IMR-90 (cell line): ENCODE data around the gene RFTN1. TPM values are rescaled to one million over a fixed set of nuclear protein-coding genes. Genes with fewer than 3 reads are reported as not detected.

Source experiments
- ATAC-seq: fragments of 200-7000 bp; cut with Tn5 transposase; 2 replicates; pipeline ENCODE4 v1.9.1; 2020; ENCODE audit warnings: low read depth, mild to moderate bottlenecking, moderate library complexity
- BruUV-seq: library from RNA; stranded (reverse); fragments of 400-500 nt; replicated peaks from 2 replicates; lab custom pipeline; 2021; lab: Mats Ljungman, UMichigan
- CTCF ChIA-PET: fragments of 300-600 bp; formaldehyde crosslinking; extraction: SDS; loops from one replicate; lab custom pipeline; 2021; ENCODE audit warnings: antibody characterized with exemption; lab: Yijun Ruan, JAX
- POLR2A ChIA-PET: fragments of 300-600 bp; sonication (Branson Sonifier 250); formaldehyde crosslinking; loops from one replicate; lab custom pipeline; 2022; ENCODE audit warnings: antibody characterized with exemption; ENCODE audit not compliant: unreplicated experiment; lab: Charles Lee
- DNase-seq: peaks from one replicate; pipeline ENCODE4 v3.0.0; 2013
- H2AFZ ChIP-seq: replicated peaks from 2 replicates; pipeline ENCODE3; 2013; ENCODE audit warnings: low read length, mild to moderate bottlenecking; ENCODE audit not compliant: poor library complexity
- H2AK5ac ChIP-seq: 2 replicates; pipeline ENCODE4 v1.6.1; 2013; ENCODE audit warnings: low read depth, low read length, inconsistent platforms
- H2AK9ac ChIP-seq: replicated peaks from 2 replicates; pipeline ENCODE3; 2013; ENCODE audit warnings: mild to moderate bottlenecking, low read depth, low read length, moderate library complexity; ENCODE audit not compliant: poor library complexity
- H2BK120ac ChIP-seq: 2 replicates; pipeline ENCODE4 v1.6.1; 2013; ENCODE audit warnings: low read depth, low read length, inconsistent platforms
- H2BK15ac ChIP-seq: 3 replicates; pipeline ENCODE4 v1.6.1; 2013; ENCODE audit warnings: low read depth, low read length, inconsistent platforms
- H2BK20ac ChIP-seq: 2 replicates; pipeline ENCODE4 v1.6.1; 2013; ENCODE audit warnings: low read depth, mild to moderate bottlenecking, inconsistent platforms, low read length, moderate library complexity
- H2BK5ac ChIP-seq: 2 replicates; pipeline ENCODE4 v1.6.1; 2013; ENCODE audit warnings: mild to moderate bottlenecking, low read depth, low read length, inconsistent platforms; ENCODE audit not compliant: poor library complexity, severe bottlenecking
- H3K14ac ChIP-seq: replicated peaks from 2 replicates; pipeline ENCODE4 v1.6.1; 2013; ENCODE audit warnings: low read depth, low read length, inconsistent platforms
- H3K18ac ChIP-seq: 2 replicates; pipeline ENCODE4 v1.6.1; 2013; ENCODE audit warnings: low read depth, low read length, control low read depth
- H3K23ac ChIP-seq: 2 replicates; pipeline ENCODE4 v1.6.1; 2013; ENCODE audit warnings: low read depth, low read length, inconsistent platforms
- H3K27ac ChIP-seq: 2 replicates; pipeline ENCODE4 v1.5.1; 2013; ENCODE audit warnings: mild to moderate bottlenecking, control low read depth, low read length; ENCODE audit not compliant: insufficient read depth
- H3K27me3 ChIP-seq: 2 replicates; pipeline ENCODE4 v1.6.1; 2013; ENCODE audit warnings: low read length; ENCODE audit not compliant: control insufficient read depth, insufficient read depth
- H3K36me3 ChIP-seq: 2 replicates; pipeline ENCODE4 v1.6.1; 2013; ENCODE audit warnings: low read length, mixed read lengths; ENCODE audit not compliant: control insufficient read depth, insufficient read depth
- H3K4ac ChIP-seq: 2 replicates; pipeline ENCODE4 v1.6.1; 2013; ENCODE audit warnings: low read depth, low read length, inconsistent platforms
- H3K4me1 ChIP-seq: 2 replicates; pipeline ENCODE4 v1.6.1; 2013; ENCODE audit warnings: low read length, mixed read lengths; ENCODE audit not compliant: control insufficient read depth, insufficient read depth
- H3K4me2 ChIP-seq: 2 replicates; pipeline ENCODE4 v1.6.1; 2013; ENCODE audit warnings: low read depth, mild to moderate bottlenecking, control low read depth, low read length, moderate library complexity
- H3K4me3 ChIP-seq: 2 replicates; pipeline ENCODE4 v1.5.1; 2013; ENCODE audit warnings: low read depth, mild to moderate bottlenecking, control low read depth, low read length, moderate library complexity; ENCODE audit not compliant: insufficient read depth
- H3K56ac ChIP-seq: 2 replicates; pipeline ENCODE4 v1.6.1; 2013; ENCODE audit warnings: low read length, inconsistent platforms; ENCODE audit not compliant: insufficient read depth; ENCODE audit errors: extremely low read depth
- H3K79me1 ChIP-seq, 2 experiments: 2 replicates each; pipeline ENCODE4 v1.6.1; 2013; ENCODE audit warnings: low read length in 2 of 2, inconsistent platforms in 1 of 2, low read depth in 1 of 2
- H3K9ac ChIP-seq: 2 replicates; pipeline ENCODE4 v1.6.1; 2013; ENCODE audit warnings: low read depth, low read length, control low read depth
- H3K9me1 ChIP-seq: 2 replicates; pipeline ENCODE4 v1.6.1; 2013; ENCODE audit warnings: low read length, inconsistent platforms; ENCODE audit not compliant: insufficient read depth
- H3K9me3 ChIP-seq: 2 replicates; pipeline ENCODE4 v1.6.1; 2013; ENCODE audit warnings: low read length; ENCODE audit not compliant: control insufficient read depth, insufficient read depth
- H4K20me1 ChIP-seq: 2 replicates; pipeline ENCODE4 v1.6.1; 2013; ENCODE audit warnings: low read length, inconsistent platforms; ENCODE audit not compliant: insufficient read depth
- H4K5ac ChIP-seq: 2 replicates; pipeline ENCODE4 v1.6.1; 2013; ENCODE audit warnings: mild to moderate bottlenecking, low read depth, low read length, control low read depth
- H4K8ac ChIP-seq, 2 experiments: 2 replicates each; pipeline ENCODE4 v1.6.1; 2013; ENCODE audit warnings: low read depth in 2 of 2, low read length in 2 of 2, control low read depth in 1 of 2, inconsistent platforms in 1 of 2
- H4K91ac ChIP-seq: 2 replicates; pipeline ENCODE4 v1.6.1; 2013; ENCODE audit warnings: low read depth, low read length, inconsistent platforms; ENCODE audit not compliant: insufficient read depth
- CHD1 ChIP-seq: IDR thresholded peaks from 2 replicates; pipeline ENCODE4 v1.6.1; 2012; ENCODE audit warnings: low read depth, low read length, improper control_type of control experiment
- MAFK ChIP-seq: IDR thresholded peaks from 2 replicates; pipeline ENCODE4 v1.6.1; 2012; ENCODE audit warnings: low read depth, low read length, improper control_type of control experiment
- NFE2L2 ChIP-seq: fragments of 150-350 bp; IDR thresholded peaks from 2 replicates; pipeline ENCODE4 v1.6.1; 2016; ENCODE audit warnings: low read depth, mild to moderate bottlenecking, low read length
- POLR2A ChIP-seq: IDR thresholded peaks from 2 replicates; pipeline ENCODE4 v1.6.1; 2012; ENCODE audit warnings: mild to moderate bottlenecking, low read depth, low read length
- RAD21 ChIP-seq: IDR thresholded peaks from 2 replicates; pipeline ENCODE4 v1.6.1; 2012; ENCODE audit warnings: low read length, improper control_type of control experiment
- RCOR1 ChIP-seq: IDR thresholded peaks from 2 replicates; pipeline ENCODE4 v1.6.1; 2012; ENCODE audit warnings: mild to moderate bottlenecking, low read length, improper control_type of control experiment; ENCODE audit not compliant: insufficient replicate concordance
- WGBS, 2 experiments: methylation state at CpG; one replicate each; pipeline versions ENCODE4 v1.1.5 to v1.1.7; 2013; ENCODE audit warnings: missing lambda C conversion rate in 2 of 2; ENCODE audit not compliant: insufficient read length in 1 of 2; ENCODE audit errors: extremely low coverage in 2 of 2; 5-methylcytosine and 5-hydroxymethylcytosine counted together
- dilution Hi-C: fragments of 300-500 bp; cut with HindIII; formaldehyde crosslinking; loops from one replicate; pipeline ENCODE4 v1.14.3; 2018; ENCODE audit warnings: low sequenced_read_pairs; ENCODE audit not compliant: unreplicated experiment
- in situ Hi-C: fragments of 300-500 bp; cut with MboI; formaldehyde crosslinking; loops from 3 replicates; pipeline ENCODE4 v1.14.3; 2019; ENCODE audit warnings: low sequenced_read_pairs, inconsistent platforms, mixed read lengths
- intact Hi-C: fragments of 100-400 bp; cut with micrococcal nuclease; formaldehyde crosslinking; loops from 2 replicates; pipeline ENCODE4 v1.10.0; 2022
- polyA plus RNA-seq, 3 experiments: library from polyadenylated mRNA; depleted of rRNA; stranded (reverse); fragments of >200 nt; gene quantifications; 2 replicates each; pipeline ENCODE4 v1.2.3, GENCODE V29; 2012; ENCODE audit warnings: low replicate concordance in 1 of 3
- total RNA-seq: library from RNA; depleted of rRNA; stranded (reverse); fragments of >200 nt; gene quantifications from 2 replicates; pipeline ENCODE4 v1.2.3, GENCODE V29; 2012

The RFTN1 gene
- total and polyA plus RNA-seq, 2 of the 4 experiments (the other 2 are of a cell fraction), result 45.0 to 52.0 TPM

- H3K9ac ChIP-seq, result no peak overlapping the region
- no peak for TF ChIP-seq CHD1
- TF ChIP-seq NFE2L2, result no peak
- no peak for TF ChIP-seq RAD21
- TF ChIP-seq MAFK, result no peak
- no peak for TF ChIP-seq RCOR1
- no peak for TF ChIP-seq POLR2A
- no TSS peak for BruUV-seq
- H3K27me3 ChIP-seq, result no peaks in the 10 kb centered on the region
- H3K18ac ChIP-seq, result no peak overlapping the region
- dilution Hi-C loops, result loop anchor here (25.0 kb wide), 1 partner anchor 242 kb away; no protein-coding TSS in a partner anchor
- H3K14ac ChIP-seq, result no peak overlapping the region
- CTCF ChIA-PET, result interaction anchor here (1.5 kb wide), 1 partner anchor 221 kb away, joined by 4 read pairs; no protein-coding TSS in a partner anchor
- no peak overlapping the region for H4K5ac ChIP-seq
- in situ Hi-C loops, result loop anchor here (25.0 kb wide), 3 partner anchors 592 to 942 kb away; partner anchors contain the start of gene PLCL2
- intact Hi-C loops, result no loop called here
- no peak overlapping the region for H2BK15ac ChIP-seq
- no peaks in the 10 kb centered on the region for H3K79me1 ChIP-seq
- no peak overlapping the region for H3K56ac ChIP-seq
- H3K4me3 ChIP-seq, result no peak overlapping the region
- no peak overlapping the region for H2AFZ ChIP-seq
- no peaks in the 10 kb centered on the region; the same call in 1 of the 2 replicates for H3K9me1 ChIP-seq
- H4K91ac ChIP-seq, result no peak overlapping the region
- 86% methylated on average over 1 of the region's 3 CpGs; no CpG with 5 or more reads in 1 of the 2 experiments for WGBS, 2 experiments
- no peaks in the 10 kb centered on the region for H3K9me3 ChIP-seq
- H3K4me2 ChIP-seq, result no peak overlapping the region
- no peaks in the 10 kb centered on the region for H4K20me1 ChIP-seq
- no peak overlapping the region for H2BK120ac ChIP-seq
- no peaks in the 10 kb centered on the region; the same call in 1 of the 2 replicates for H3K4me1 ChIP-seq
- no peak overlapping the region for H4K8ac ChIP-seq
- no peak overlapping the region for H2AK5ac ChIP-seq
- no peak overlapping the region for H3K27ac ChIP-seq
- ATAC-seq, result no peak
- no peak overlapping the region for H2AK9ac ChIP-seq
- peaks cover 4% of the 10 kb centered on the region; the same call in 1 of the 2 replicates for H3K36me3 ChIP-seq
- POLR2A ChIA-PET, result interaction anchor here (0.7 kb wide), 1 partner anchor 331 kb away, joined by 3 read pairs; no protein-coding TSS in a partner anchor
- H2BK20ac ChIP-seq, result no peak overlapping the region
- H3K4ac ChIP-seq, result no peak overlapping the region
- H2BK5ac ChIP-seq, result no peak overlapping the region
- DNase-seq, result no peak
- H3K23ac ChIP-seq, result no peak overlapping the region
These were observed 218.1 kb downstream of the RFTN1 start for GRCh38 chr3:16295298-16295890.
